ENCODE results near the gene ZNF264.
"Not testable (repeated sequence)": the region's sequence is repeated elsewhere in the genome, so short reads cannot be mapped to it uniquely, and the experiment has no call there.

The ZNF264 gene

GRCh38 chr19:57191141-57192076, at the start of gene ZNF264:
Gene ZNF264 (plus strand): TSS chr19:57191500. CDS start chr19:57191914, 414 bp downstream.
- peaks cover 14% of the 10 kb centered on the region for H3K9me3 Mint-ChIP-seq

GRCh38 chr19:57141699-57142098, 49.6 kb upstream of the ZNF264 start:
- Mint-ChIP-seq H3K27ac (no peak overlapping the region), H3K4me3 (no peak overlapping the region), H3K4me1 (no peaks in the 10 kb centered on the region), H3K9me3 (peaks cover 11% of the 10 kb centered on the region), H3K36me3 (peaks cover 4% of the 10 kb centered on the region), H3K27me3 (peaks cover 2% of the 10 kb centered on the region)
- no peak for DNase-seq (ENCODE audit: low spot score in 2 of 2)
- no peak for ATAC-seq (ENCODE audit: low read depth)

More at GRCh38 chr19:57191141-57192076, at the start of gene ZNF264:
- Mint-ChIP-seq H3K27me3 (peaks cover 7% of the 10 kb centered on the region), H3K27ac (peak within 1 kb of the TSS; percentile 93), H3K4me1 (peaks cover 25% of the 10 kb centered on the region), H3K4me3 (peak within 1 kb of the TSS; percentile 95), H3K36me3 (peaks cover 42% of the 10 kb centered on the region)
- ATAC-seq (ENCODE audit: low read depth) (peak; percentile 98), DNase-seq (ENCODE audit: low spot score in 2 of 2) (peak; percentile 83 to 86)

DNA sequence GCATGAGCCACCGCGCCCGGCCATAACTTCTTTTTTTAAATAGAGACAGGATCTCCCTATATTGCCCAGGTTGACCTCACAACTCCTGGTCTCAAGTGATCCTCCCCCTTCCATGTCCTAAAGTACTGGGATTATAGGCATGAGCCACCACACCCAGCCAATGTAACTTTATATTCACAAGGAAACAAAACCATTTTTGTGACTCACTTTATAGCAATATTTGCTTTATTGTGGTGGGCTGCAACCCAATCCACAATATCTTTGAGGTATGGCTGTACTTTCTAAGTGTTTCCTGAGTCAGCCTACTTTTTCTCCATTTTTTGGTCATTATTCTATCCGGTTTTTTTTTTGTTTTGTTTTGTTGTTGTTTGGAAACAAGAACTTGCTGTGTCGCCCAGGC, 38.4 kb upstream of the ZNF264 start:
- peaks cover 6% of the 10 kb centered on the region for H3K27me3 Mint-ChIP-seq
- H3K27ac Mint-ChIP-seq: no peak overlapping the region
- H3K4me1 Mint-ChIP-seq: no peaks in the 10 kb centered on the region
- H3K36me3 Mint-ChIP-seq: peaks cover 2% of the 10 kb centered on the region
- no peak for ATAC-seq (ENCODE audit: low read depth)
- no peak overlapping the region for H3K4me3 Mint-ChIP-seq
- DNase-seq (ENCODE audit: low spot score in 2 of 2): no peak
- peaks cover 6% of the 10 kb centered on the region for H3K9me3 Mint-ChIP-seq

DNA sequence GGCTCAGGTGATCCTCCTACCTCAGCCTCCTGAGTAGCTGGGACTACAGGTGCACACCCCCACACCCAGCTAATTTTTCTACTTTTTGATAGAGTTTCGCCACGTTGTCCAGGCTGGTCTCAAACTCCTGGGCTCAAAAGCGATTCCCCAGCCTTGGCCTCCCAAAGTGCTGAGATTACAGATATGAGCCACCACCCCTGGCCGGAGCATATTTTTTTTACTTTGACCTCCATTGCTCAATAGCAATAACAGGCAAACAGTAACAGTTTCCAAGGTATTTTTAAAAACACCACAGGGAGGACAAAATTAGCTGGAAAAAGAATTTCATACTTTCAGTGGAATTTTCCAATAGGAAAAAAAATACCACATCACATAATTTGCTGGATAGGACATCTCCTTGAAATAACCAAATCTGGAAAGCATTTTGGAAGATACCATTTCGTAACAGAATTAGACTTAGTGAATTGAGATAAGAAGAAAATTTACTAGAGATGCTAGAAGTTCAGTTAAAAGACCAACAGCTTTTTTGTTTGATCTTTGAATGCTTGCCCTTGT, 29.2 kb upstream of the ZNF264 start:
- Mint-ChIP-seq H3K9me3 (peaks cover 9% of the 10 kb centered on the region), H3K4me1 (no peaks in the 10 kb centered on the region), H3K27me3 (peaks cover 3% of the 10 kb centered on the region), H3K4me3 (no peak overlapping the region), H3K27ac (no peak overlapping the region), H3K36me3 (peaks cover 4% of the 10 kb centered on the region)
- DNase-seq (ENCODE audit: low spot score in 2 of 2) (no peak), ATAC-seq (ENCODE audit: low read depth) (no peak)

GRCh38 chr19:57165846-57166245, 25.5 kb upstream of the ZNF264 start:
- no peak overlapping the region for H3K27ac Mint-ChIP-seq
- ATAC-seq (ENCODE audit: low read depth): no peak
- no peaks in the 10 kb centered on the region for H3K4me1 Mint-ChIP-seq
- peaks cover 4% of the 10 kb centered on the region for H3K36me3 Mint-ChIP-seq
- H3K9me3 Mint-ChIP-seq: peaks cover 11% of the 10 kb centered on the region
- H3K27me3 Mint-ChIP-seq: peaks cover 3% of the 10 kb centered on the region
- no peak for DNase-seq (ENCODE audit: low spot score in 2 of 2)
- H3K4me3 Mint-ChIP-seq: no peak overlapping the region

DNA sequence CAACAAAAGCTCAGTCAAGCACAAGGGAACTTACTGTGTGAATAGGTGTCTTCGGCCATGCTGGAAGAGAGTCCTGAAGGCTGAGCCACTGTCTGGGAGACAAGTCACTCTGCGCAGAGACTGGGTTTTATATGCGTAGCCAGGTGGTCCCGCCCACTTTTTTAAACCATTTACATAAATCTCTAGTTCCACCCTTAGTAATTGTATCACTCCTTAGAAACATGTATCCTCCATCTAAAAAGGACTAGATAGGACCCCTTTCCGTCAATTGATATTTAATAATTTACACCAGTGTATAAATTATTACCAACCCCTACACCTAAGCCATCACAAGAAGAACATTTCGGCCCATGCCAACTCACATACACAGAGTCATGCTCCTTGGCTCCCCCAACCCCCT, 23.9 kb upstream of the ZNF264 start, which contains the start of gene DUXA:
Gene DUXA, minus strand, starts transcription at position 101 of the 400 bp plus-strand sequence. Its CDS starts 42 bp downstream, at position 59.
- Mint-ChIP-seq H3K4me1 (peaks cover 9% of the 10 kb centered on the region), H3K36me3 (peaks cover 6% of the 10 kb centered on the region), H3K27me3 (peaks cover 5% of the 10 kb centered on the region), H3K9me3 (peaks cover 13% of the 10 kb centered on the region), H3K4me3 (no peak within 1 kb of the TSS), H3K27ac (no peak within 1 kb of the TSS)
- DNase-seq (ENCODE audit: low spot score in 2 of 2) (no peak), ATAC-seq (ENCODE audit: low read depth) (no peak)

DNA sequence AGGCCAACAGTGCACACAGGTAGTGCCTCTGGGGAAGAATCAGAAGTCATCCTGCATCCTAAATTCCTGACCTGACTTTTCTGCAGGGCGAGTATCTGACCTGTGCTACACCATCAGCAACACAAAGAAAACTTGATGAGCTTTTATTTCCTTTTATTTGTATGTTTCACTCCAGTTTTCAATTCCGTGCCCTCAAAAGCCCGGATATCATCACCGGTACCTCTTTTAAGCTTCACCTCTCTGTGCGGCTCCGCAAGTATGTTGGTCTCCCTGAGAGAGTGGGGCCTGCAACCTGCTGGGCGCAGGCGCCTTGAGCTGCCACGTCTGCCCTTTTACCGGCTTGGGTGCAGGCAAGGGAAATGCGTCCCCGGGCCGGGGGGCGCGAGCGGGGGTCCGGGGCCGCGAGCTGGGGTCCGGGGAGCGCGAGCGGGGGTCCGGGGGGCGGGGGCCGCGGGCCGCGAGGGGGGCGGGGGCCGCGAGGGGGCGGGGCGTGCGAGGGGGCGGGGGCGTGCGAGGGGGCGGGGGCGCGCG, 19.7 kb upstream of the ZNF264 start:
- ATAC-seq (ENCODE audit: low read depth) (peak; percentile 81), DNase-seq (ENCODE audit: low spot score in 2 of 2) (peak; percentile 36 to 53)
- Mint-ChIP-seq H3K4me3 (peak overlapping the region; percentile 90), H3K9me3 (peaks cover 13% of the 10 kb centered on the region), H3K27me3 (peaks cover 4% of the 10 kb centered on the region), H3K27ac (peak overlapping the region; percentile 86), H3K4me1 (peaks cover 10% of the 10 kb centered on the region), H3K36me3 (peaks cover 5% of the 10 kb centered on the region)

- peak overlapping the region; percentile 95 for H3K4me3 Mint-ChIP-seq
- peaks cover 16% of the 10 kb centered on the region for H3K9me3 Mint-ChIP-seq
- H3K36me3 Mint-ChIP-seq: peaks cover 39% of the 10 kb centered on the region
- no peak for DNase-seq (ENCODE audit: low spot score in 2 of 2)
- ATAC-seq (ENCODE audit: low read depth): no peak
- peaks cover 10% of the 10 kb centered on the region for H3K27me3 Mint-ChIP-seq
- H3K4me1 Mint-ChIP-seq: peaks cover 25% of the 10 kb centered on the region
- H3K27ac Mint-ChIP-seq: no peak overlapping the region
Observed at GRCh38 chr19:57190301-57190700, 999 bp upstream of the ZNF264 start.

GRCh38 chr19:57192077-57192420, 749 bp downstream of the ZNF264 start:
- ATAC-seq (ENCODE audit: low read depth) (no peak), DNase-seq (ENCODE audit: low spot score in 2 of 2) (no peak)
- Mint-ChIP-seq H3K4me1 (peaks cover 29% of the 10 kb centered on the region), H3K4me3 (peak overlapping the region; percentile 95), H3K27me3 (peaks cover 7% of the 10 kb centered on the region), H3K27ac (peak overlapping the region; percentile 93), H3K9me3 (peaks cover 14% of the 10 kb centered on the region), H3K36me3 (peaks cover 48% of the 10 kb centered on the region)

DNA sequence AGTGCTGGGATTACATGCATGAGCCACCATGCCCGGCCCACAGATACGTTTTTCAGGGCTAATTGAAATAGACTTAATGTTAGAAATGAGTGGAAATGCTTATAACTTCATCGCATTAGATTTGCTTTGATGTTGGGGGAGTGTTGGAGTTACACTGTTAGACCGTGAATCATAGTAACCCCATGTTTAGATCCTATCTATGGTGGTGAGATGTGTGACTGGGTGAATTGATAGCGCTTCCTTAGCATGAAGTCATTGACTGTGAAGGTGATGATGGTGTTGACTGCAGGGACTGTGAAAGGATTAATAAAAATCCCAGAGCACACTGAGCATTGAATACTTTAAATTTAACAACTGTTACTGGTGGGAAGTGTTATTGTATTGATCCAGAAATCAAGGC, 1.7 kb downstream of the ZNF264 start:
- Mint-ChIP-seq H3K4me1 (peaks cover 29% of the 10 kb centered on the region), H3K27ac (no peak overlapping the region), H3K9me3 (peaks cover 10% of the 10 kb centered on the region), H3K4me3 (peak overlapping the region; percentile 95), H3K36me3 (peaks cover 50% of the 10 kb centered on the region), H3K27me3 (peaks cover 3% of the 10 kb centered on the region)
- no peak for ATAC-seq (ENCODE audit: low read depth)
- DNase-seq (ENCODE audit: low spot score in 2 of 2): no peak

DNA sequence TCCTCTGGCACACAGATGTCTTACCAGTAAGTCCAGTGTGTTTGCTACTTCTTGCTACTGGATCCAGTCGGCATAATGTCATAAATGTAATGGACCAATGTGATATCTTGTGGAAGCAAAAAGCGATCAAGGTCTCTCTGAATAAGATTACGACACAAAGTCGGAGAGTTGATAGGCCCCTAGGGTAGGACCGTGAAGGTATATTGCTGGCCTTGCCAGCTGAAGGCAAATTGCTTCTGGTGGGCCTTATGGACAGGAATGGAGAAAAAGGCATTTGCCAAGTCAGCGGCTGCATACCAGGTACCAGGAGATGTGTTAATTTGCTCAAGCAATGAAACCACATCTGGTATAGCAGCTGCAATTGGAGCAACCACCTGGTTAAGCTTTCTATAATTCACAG, 6.6 kb downstream of the ZNF264 start:
- not testable (repeated sequence) for H3K27ac Mint-ChIP-seq; H3K9me3 Mint-ChIP-seq; H3K27me3 Mint-ChIP-seq; ATAC-seq (ENCODE audit: low read depth); H3K4me3 Mint-ChIP-seq; DNase-seq (ENCODE audit: low spot score in 2 of 2)
- Mint-ChIP-seq H3K4me1 (peaks cover 23% of the 10 kb centered on the region), H3K36me3 (peaks cover 54% of the 10 kb centered on the region)

DNA sequence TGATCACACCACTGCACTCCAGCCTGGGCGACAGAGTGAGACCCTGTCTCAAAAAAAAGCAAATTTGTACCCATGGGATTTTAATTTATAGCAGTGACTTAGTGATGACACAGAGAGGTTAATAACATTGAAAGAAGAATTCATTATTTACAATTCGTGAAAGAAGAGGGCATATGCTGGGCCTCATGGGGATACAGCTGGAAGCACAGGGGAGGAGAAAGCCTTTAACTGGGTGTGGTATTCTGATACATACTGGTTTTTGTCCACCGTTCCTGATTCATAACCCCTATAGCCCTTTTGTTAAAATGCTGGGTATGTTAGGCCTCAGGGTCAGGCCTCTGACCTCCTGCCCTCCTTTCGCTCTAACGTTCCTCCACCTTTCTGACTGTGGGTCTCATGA, 10.9 kb downstream of the ZNF264 start:
- ATAC-seq (ENCODE audit: low read depth): no peak
- no peak overlapping the region for H3K4me3 Mint-ChIP-seq
- H3K4me1 Mint-ChIP-seq: peaks cover 12% of the 10 kb centered on the region
- H3K27me3 Mint-ChIP-seq: no peaks in the 10 kb centered on the region
- peaks cover 2% of the 10 kb centered on the region for H3K9me3 Mint-ChIP-seq
- peaks cover 46% of the 10 kb centered on the region for H3K36me3 Mint-ChIP-seq
- no peak for DNase-seq (ENCODE audit: low spot score in 2 of 2)
- no peak overlapping the region for H3K27ac Mint-ChIP-seq

GRCh38 chr19:57210381-57210780, 19.1 kb downstream of the ZNF264 start:
- Mint-ChIP-seq H3K27ac (no peak overlapping the region), H3K27me3 (no peaks in the 10 kb centered on the region), H3K36me3 (peaks cover 54% of the 10 kb centered on the region), H3K9me3 (peaks cover 9% of the 10 kb centered on the region), H3K4me3 (no peak overlapping the region), H3K4me1 (peaks cover 5% of the 10 kb centered on the region)
- ATAC-seq (ENCODE audit: low read depth) (no peak), DNase-seq (ENCODE audit: low spot score in 2 of 2) (no peak)

- Mint-ChIP-seq H3K27me3 (no peaks in the 10 kb centered on the region), H3K27ac (no peak overlapping the region), H3K36me3 (peaks cover 49% of the 10 kb centered on the region), H3K4me3 (no peak overlapping the region), H3K4me1 (peaks cover 5% of the 10 kb centered on the region), H3K9me3 (peaks cover 10% of the 10 kb centered on the region)
- DNase-seq (ENCODE audit: low spot score in 2 of 2) (no peak), ATAC-seq (ENCODE audit: low read depth) (no peak)
Observed at GRCh38 chr19:57212109-57212508, 20.8 kb downstream of the ZNF264 start.

Data from memory B cell (primary cell).